ENCODE measurements around the gene COL26A1. TPM values are rescaled to one million over a fixed set of nuclear protein-coding genes. Genes with fewer than 3 reads are reported as not detected.

The COL26A1 gene
- total RNA-seq, 6 experiments from 2014 or later = not detected

GRCh38 chr7:101582971-101583370 lies 220.3 kb downstream of the COL26A1 start:
- H3K27me3 Mint-ChIP-seq (ENCODE audit: insufficient read depth) = peaks cover 20% of the 10 kb centered on the region
- peaks cover 3% of the 10 kb centered on the region for H3K4me1 Mint-ChIP-seq (ENCODE audit: low read depth)
- peaks cover 9% of the 10 kb centered on the region; the same call in 1 of the 2 replicates for H3K36me3 Mint-ChIP-seq (ENCODE audit: low read depth)
- H3K9me3 Mint-ChIP-seq = peaks cover 12% of the 10 kb centered on the region; the same call in 1 of the 2 replicates
- H3K4me3 Mint-ChIP-seq = no peak overlapping the region
- H3K27ac Mint-ChIP-seq = no peak overlapping the region
- no peak for DNase-seq
- TF ChIP-seq CTCF (IDR thresholded peaks at IDR 0.05) = no peak

- Mint-ChIP-seq H3K36me3 (ENCODE audit: low read depth) (peaks cover 9% of the 10 kb centered on the region; the same call in 1 of the 2 replicates), H3K9me3 (peaks cover 12% of the 10 kb centered on the region; the same call in 1 of the 2 replicates), H3K27me3 (ENCODE audit: insufficient read depth) (peaks cover 16% of the 10 kb centered on the region), H3K4me3 (no peak overlapping the region), H3K27ac (no peak overlapping the region), H3K4me1 (ENCODE audit: low read depth) (peaks cover 10% of the 10 kb centered on the region)
- no peak for DNase-seq
- no peak for TF ChIP-seq CTCF (IDR thresholded peaks at IDR 0.05)
These were observed 223.6 kb downstream of the COL26A1 start for GRCh38 chr7:101586078-101586905.

- Mint-ChIP-seq H3K27ac (no peak overlapping the region), H3K9me3 (peaks cover 12% of the 10 kb centered on the region; the same call in 1 of the 2 replicates), H3K4me3 (no peak overlapping the region), H3K36me3 (ENCODE audit: low read depth) (peaks cover 9% of the 10 kb centered on the region; the same call in 1 of the 2 replicates), H3K4me1 (ENCODE audit: low read depth) (peaks cover 10% of the 10 kb centered on the region), H3K27me3 (ENCODE audit: insufficient read depth) (peaks cover 16% of the 10 kb centered on the region)
- TF ChIP-seq CTCF (IDR thresholded peaks at IDR 0.05) = no peak
- DNase-seq = no peak
These were observed 224.4 kb downstream of the COL26A1 start for GRCh38 chr7:101586906-101587677.

GRCh38 chr7:101588131-101588935 lies 225.7 kb downstream of the COL26A1 start:
- Mint-ChIP-seq H3K4me3 (no peak overlapping the region), H3K9me3 (peaks cover 5% of the 10 kb centered on the region; the same call in 1 of the 2 replicates), H3K36me3 (ENCODE audit: low read depth) (0 out of 2 replicates have a peak, but pooled peaks cover 4% of the 10 kb centered on the region), H3K27me3 (ENCODE audit: insufficient read depth) (peaks cover 9% of the 10 kb centered on the region), H3K4me1 (ENCODE audit: low read depth) (peaks cover 10% of the 10 kb centered on the region), H3K27ac (no peak overlapping the region; the same call in 1 of the 2 replicates)
- no peak for TF ChIP-seq CTCF (IDR thresholded peaks at IDR 0.05)
- no peak for DNase-seq

GRCh38 chr7:101589052-101589451 lies 226.4 kb downstream of the COL26A1 start:
- Mint-ChIP-seq H3K9me3 (0 out of 2 replicates have a peak, but pooled peaks cover under 1% of the 10 kb centered on the region), H3K36me3 (ENCODE audit: low read depth) (no peaks in the 10 kb centered on the region), H3K27me3 (ENCODE audit: insufficient read depth) (peaks cover 6% of the 10 kb centered on the region), H3K4me1 (ENCODE audit: low read depth) (peaks cover 10% of the 10 kb centered on the region), H3K27ac (no peak overlapping the region), H3K4me3 (no peak overlapping the region)
- DNase-seq = no peak
- TF ChIP-seq CTCF (IDR thresholded peaks at IDR 0.05) = no peak

Measured in HFFc6 (cell line).